Measurements from ENCODE around the gene KCNE3. TPM values are rescaled to one million over a fixed set of nuclear protein-coding genes. Genes with fewer than 3 reads are reported as not detected.

Gene KCNE3
- total and polyA plus RNA-seq, 2 donors from 2014 or later, result 15.9 to 19.2 TPM

GRCh38 chr11:74429205-74429604, 38.1 kb downstream of the KCNE3 start:
- Histone ChIP-seq H3K4me3 (ENCODE audit: low read length in 3 of 3) (no peak overlapping the region), H3K27ac (ENCODE audit: low read depth in 2 of 2, low read length in 2 of 2) (no peak overlapping the region), H3K27me3 (ENCODE audit: control insufficient read depth, insufficient read depth, low read length) (no peaks in the 10 kb centered on the region), H3K4me1 (ENCODE audit: control insufficient read depth in 2 of 3, insufficient read depth in 2 of 3, low read depth in 1 of 3, low read length in 3 of 3) (no peaks in the 10 kb centered on the region), H3K36me3 (ENCODE audit: control insufficient read depth in 2 of 3, insufficient read depth in 3 of 3, low read length in 3 of 3) (no peaks in the 10 kb centered on the region), H3K9me3 (ENCODE audit: control insufficient read depth in 2 of 3, insufficient read depth in 1 of 3, low read length in 3 of 3) (no peaks in the 10 kb centered on the region), H3K9ac (ENCODE audit: low read length in 3 of 3) (no peak overlapping the region)
- no peak for TF ChIP-seq CTCF (IDR thresholded peaks at IDR 0.05; ENCODE audit: borderline replicate concordance, extremely low read depth, insufficient read depth)
- FAIRE-seq (no peak), DNase-seq (no peak)
- intact Hi-C loops (cut with DNase I), result no loop called here

- no peak overlapping the region for H3K27ac ChIP-seq (ENCODE audit: low read depth in 2 of 2, low read length in 2 of 2)
- no peak for TF ChIP-seq CTCF (IDR thresholded peaks at IDR 0.05; ENCODE audit: borderline replicate concordance, extremely low read depth, insufficient read depth)
- H3K4me3 ChIP-seq (ENCODE audit: low read length in 3 of 3), result no peak overlapping the region
- DNase-seq (no peak), FAIRE-seq (no peak)
- H3K27me3 ChIP-seq (ENCODE audit: control insufficient read depth, insufficient read depth, low read length), result no peaks in the 10 kb centered on the region
- no peaks in the 10 kb centered on the region for H3K36me3 ChIP-seq (ENCODE audit: control insufficient read depth in 2 of 3, insufficient read depth in 3 of 3, low read length in 3 of 3)
- H3K9ac ChIP-seq (ENCODE audit: low read length in 3 of 3), result no peak overlapping the region
- H3K4me1 ChIP-seq (ENCODE audit: control insufficient read depth in 2 of 3, insufficient read depth in 2 of 3, low read depth in 1 of 3, low read length in 3 of 3), result no peaks in the 10 kb centered on the region
- intact Hi-C loops (cut with DNase I), result no loop called here
- H3K9me3 ChIP-seq (ENCODE audit: control insufficient read depth in 2 of 3, insufficient read depth in 1 of 3, low read length in 3 of 3), result no peaks in the 10 kb centered on the region
Measured at GRCh38 chr11:74427384-74427886, 39.9 kb downstream of the KCNE3 start.

GRCh38 chr11:74425100-74425499, 42.2 kb downstream of the KCNE3 start:
- H3K27ac ChIP-seq (ENCODE audit: low read depth in 2 of 2, low read length in 2 of 2), result no peak overlapping the region
- no peaks in the 10 kb centered on the region for H3K4me1 ChIP-seq (ENCODE audit: control insufficient read depth in 2 of 3, insufficient read depth in 2 of 3, low read depth in 1 of 3, low read length in 3 of 3)
- no peaks in the 10 kb centered on the region for H3K27me3 ChIP-seq (ENCODE audit: control insufficient read depth, insufficient read depth, low read length)
- intact Hi-C loops (cut with DNase I), result no loop called here
- DNase-seq, result no peak
- H3K4me3 ChIP-seq (ENCODE audit: low read length in 3 of 3), result no peak overlapping the region
- no peak for FAIRE-seq
- H3K9ac ChIP-seq (ENCODE audit: low read length in 3 of 3), result no peak overlapping the region
- no peaks in the 10 kb centered on the region for H3K9me3 ChIP-seq (ENCODE audit: control insufficient read depth in 2 of 3, insufficient read depth in 1 of 3, low read length in 3 of 3)
- TF ChIP-seq CTCF (IDR thresholded peaks at IDR 0.05; ENCODE audit: borderline replicate concordance, extremely low read depth, insufficient read depth), result no peak
- no peaks in the 10 kb centered on the region for H3K36me3 ChIP-seq (ENCODE audit: control insufficient read depth in 2 of 3, insufficient read depth in 3 of 3, low read length in 3 of 3)

- Histone ChIP-seq H3K9me3 (ENCODE audit: control insufficient read depth in 2 of 3, insufficient read depth in 1 of 3, low read length in 3 of 3) (no peaks in the 10 kb centered on the region), H3K27me3 (ENCODE audit: control insufficient read depth, insufficient read depth, low read length) (no peaks in the 10 kb centered on the region), H3K4me3 (ENCODE audit: low read length in 3 of 3) (no peak overlapping the region), H3K36me3 (ENCODE audit: control insufficient read depth in 2 of 3, insufficient read depth in 3 of 3, low read length in 3 of 3) (no peaks in the 10 kb centered on the region), H3K9ac (ENCODE audit: low read length in 3 of 3) (no peak overlapping the region), H3K27ac (ENCODE audit: low read depth in 2 of 2, low read length in 2 of 2) (no peak overlapping the region), H3K4me1 (ENCODE audit: control insufficient read depth in 2 of 3, insufficient read depth in 2 of 3, low read depth in 1 of 3, low read length in 3 of 3) (peaks cover 0 to 10% (median 0%) of the 10 kb centered on the region in 3 donors)
- TF ChIP-seq CTCF (IDR thresholded peaks at IDR 0.05; ENCODE audit: borderline replicate concordance, extremely low read depth, insufficient read depth), result no peak
- DNase-seq (no peak), FAIRE-seq (no peak)
- intact Hi-C loops (cut with DNase I), result no loop called here
Measured at GRCh38 chr11:74418509-74418895, 48.8 kb downstream of the KCNE3 start.
